ENCODE measurements around the gene SPAG17.

SPAG17 gene

DNA sequence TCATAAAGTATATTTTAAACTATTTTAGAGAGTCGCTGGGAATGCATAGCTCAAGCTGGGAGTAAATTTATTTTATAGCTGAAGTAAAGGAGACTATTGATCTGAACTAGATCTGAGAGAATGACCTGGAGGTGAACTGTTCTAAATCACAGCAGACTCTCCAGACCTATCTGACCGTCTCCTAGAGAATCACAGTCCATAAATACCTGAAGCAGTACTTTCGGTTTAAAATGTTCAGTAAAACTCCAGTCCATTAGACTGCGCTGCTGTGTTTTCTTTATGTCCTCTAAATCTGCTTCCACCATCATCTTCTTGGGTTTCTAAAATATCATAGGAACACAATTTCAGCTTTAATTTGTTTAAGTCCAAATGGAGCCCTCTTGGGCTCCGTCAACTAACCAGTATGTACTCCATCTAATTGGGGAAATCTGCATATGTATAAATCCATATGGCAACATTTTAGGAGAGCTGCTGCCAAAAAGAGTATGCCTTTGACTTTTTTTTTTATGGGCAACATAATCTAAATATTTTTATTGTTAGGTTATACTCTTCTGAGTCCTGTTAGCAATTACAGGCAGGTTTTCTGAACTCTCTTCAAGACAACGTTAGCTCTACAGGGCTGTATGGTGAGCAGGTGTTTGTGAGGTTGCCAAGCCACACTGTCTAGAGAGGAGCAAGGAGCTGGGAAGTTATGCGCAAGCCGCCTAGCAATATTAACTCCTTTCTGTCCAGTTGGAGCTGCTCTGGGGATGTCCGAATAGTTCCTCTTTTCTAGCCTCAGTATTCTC lies 111.2 kb downstream of the SPAG17 start:
- DNase-seq: peak; percentile 82

DNA sequence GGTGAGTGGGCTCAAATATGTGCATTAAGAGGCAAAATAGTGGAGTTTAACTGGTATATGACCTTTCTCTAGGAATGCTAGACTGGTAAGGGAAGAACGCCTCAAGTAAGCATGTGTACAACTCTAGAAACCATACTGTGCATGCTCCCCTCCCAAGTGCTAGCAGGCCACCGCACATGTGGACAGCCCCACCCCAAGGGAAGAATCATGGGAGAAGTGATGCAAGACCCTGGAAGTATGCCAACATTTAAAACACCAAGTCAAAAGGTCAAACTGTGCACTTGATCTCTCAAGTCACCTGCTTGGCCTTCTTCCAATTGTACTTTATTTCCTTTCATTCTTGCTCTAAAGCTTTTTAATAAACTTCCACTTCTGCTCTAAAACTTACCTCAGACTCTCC lies 135.0 kb downstream of the SPAG17 start:
- no peak for DNase-seq

DNA sequence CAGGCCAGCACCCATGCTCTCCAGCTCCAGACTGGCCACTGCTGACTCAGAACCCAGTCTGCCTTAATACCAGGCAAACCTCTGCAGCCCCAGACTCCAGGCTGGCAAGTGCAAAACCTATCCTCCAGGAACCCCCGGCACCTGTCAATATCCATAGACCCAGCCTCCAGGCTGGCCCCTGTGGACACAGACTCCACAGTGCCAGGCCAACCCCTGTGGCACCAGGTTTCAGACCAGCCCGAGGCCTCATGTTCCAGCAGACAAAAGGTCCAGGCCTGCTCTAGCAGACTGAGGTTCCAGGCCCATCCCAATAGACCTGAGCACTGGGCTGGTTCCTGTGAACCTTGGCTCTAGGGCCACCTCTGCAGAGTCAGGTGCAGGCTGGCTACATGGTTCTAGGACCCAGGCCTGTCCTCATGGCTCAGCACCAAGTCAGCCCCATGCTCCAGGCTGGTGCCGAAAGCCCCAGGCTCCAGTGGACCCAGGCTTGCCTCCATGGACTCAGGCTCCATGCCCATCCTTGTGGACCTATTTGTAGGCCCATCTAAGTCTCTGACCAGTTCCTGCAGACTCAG lies 137.3 kb downstream of the SPAG17 start:
- DNase-seq: no peak

DNA sequence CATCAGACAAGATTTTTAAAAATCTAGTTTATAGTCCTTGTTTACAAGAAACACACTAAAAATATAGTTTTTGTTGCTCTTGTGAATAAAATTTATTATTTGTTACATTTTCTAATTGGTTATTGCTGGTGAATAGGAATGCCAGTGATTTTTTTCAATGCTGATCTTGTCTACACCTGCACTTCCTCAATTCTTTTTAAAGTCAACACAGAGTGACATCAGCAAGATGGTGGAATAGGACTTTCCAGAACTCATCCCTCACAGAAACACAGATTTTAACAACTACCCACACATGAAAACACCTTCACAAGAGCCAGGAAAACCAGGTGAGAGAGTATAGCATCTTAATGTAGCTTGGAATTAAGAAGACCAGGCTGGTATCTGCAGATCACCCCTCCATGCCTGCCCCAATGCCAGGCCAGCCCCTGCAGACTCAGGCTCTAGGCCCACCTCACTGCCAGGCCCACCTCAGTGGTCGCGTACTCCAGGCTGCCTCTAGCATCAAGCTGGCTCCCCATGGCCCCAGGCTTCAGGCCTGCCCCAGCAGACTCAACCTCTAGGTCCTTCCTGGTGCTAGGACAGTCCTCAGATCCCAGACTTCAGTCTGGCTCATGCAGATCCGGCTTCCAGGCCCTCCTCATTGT lies 137.9 kb downstream of the SPAG17 start:
- DNase-seq: no peak

DNA sequence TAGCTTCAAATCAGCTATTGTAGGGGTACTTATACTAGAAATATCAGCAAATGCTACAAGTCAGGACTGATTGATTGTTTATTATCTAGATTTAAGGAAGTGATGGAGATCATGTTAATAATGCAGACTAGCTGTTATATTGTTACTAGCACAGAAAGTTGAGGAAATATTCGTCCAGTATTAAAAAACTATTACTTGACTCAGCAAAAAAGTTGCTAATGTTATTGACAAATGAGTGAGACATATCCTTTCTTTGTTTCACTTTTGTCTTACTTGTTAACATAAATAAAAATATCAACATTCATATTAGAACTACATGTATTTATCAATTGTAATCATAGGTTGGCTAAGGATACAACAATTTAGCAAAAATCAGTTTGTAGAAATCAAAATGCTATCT lies 141.4 kb downstream of the SPAG17 start:
- no peak for DNase-seq

DNA sequence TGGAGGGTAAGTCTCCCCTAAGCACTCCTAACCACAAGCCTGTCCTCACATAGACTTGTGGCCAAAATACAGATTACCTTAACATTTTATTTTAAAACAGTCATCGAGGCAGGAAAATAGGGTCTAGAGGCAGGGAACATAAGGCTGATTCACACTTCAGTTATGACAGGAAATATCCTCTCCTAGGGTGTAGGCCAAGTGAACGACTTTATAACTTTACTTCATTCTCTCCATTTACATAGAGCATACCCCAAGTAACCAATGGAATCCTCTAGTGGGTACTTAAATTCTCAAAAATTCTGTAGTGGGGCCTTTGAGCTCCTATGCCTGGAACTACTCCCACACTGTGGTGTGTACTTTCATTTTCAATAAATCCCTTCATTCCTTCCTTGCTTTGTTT lies 142.5 kb downstream of the SPAG17 start:
- peak; percentile 70 for DNase-seq

DNA sequence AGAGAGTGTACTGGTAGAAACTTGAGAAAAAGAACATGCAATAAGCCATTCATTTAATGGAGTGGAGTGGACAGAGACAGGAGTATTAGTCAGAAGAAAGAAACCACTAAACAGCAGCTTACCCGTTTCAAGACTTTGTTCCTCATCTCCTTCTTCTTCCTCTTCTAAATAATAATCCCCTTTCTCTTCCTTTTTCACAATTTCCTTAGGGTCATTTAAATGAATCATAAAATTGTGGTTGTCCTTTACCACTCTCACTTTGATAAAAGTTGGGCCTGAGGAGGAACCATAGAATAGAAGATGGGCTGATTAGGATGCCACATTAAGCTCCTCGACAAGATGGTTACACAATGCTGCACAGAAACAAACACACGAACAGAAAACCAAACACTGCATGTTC lies 145.9 kb downstream of the SPAG17 start:
- DNase-seq: no peak

DNA sequence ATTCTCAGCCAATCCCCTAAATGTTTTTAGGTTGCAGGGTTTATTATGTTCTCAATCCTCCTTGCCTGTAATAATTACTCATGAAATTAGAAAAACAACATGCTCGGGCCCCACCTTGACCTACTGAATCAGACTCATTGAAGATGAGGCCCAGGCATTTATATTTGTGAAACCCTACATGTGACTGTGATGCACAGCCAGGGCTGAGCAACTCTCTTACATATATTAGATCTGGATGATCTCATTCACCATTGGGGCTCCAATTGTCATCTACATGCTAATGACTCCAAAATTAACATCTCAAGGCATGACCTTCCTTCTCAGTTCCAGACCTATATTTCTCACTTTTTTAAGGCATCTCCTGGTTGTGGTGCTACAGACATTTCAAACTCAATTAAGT lies 152.1 kb downstream of the SPAG17 start:
- DNase-seq: no peak

DNA sequence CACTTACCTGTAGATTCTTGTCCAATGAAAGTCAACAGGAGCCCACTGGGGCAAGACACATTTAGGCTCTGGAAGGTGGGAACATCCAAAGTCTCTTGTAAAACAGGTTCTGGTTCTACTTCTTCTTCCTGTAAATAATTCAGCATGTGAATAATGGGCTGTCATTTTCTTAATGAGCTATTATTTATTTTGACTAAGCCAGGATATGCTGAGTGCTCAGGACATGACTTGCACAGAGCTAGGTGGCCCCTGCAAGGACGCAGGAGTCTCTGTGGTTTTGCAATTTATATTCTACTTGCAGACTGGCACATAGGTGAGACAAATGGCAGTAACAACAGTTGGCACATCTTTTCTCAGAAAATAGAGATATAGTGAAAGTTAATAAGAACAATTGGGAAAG lies 156.8 kb downstream of the SPAG17 start:
- no peak for DNase-seq

DNA sequence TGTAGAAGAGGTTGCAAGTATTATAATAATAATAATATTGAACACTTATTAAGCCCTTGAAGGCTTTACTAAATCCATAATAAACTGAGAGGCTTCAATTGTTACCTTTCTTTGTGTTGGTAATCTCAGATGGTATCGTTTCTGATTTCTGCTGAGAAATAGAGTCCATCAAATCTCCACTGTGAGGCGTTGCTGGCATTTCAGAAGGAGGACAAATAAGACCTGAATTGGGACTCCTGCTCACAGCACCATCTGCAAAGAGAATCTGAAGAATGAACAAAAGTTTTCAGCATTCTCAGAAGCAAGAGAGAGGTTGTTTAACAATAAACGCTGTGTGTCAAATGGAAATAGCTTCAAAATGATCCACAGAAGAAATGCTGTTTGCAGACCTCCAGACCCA lies 161.8 kb downstream of the SPAG17 start:
- DNase-seq: peak; percentile 15

DNA sequence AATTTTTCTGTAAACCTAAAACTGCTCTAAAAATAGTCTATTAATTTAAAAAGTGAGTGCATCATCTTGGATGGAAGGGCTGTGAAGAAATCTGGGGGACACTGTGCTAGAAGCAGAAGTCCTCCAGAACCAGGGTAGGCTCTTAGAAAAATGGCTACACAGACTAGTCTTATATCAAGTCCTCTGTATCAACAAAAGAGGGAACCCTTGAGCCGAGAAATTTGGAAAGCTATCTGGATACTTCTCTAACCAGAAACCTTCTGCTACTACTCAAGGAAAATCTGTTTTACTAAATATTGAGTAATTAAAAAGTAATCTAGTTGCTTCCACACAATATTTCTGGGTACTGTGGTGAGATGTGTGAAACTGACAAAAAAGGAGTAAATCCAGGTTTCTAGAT lies 163.4 kb downstream of the SPAG17 start:
- peak; percentile 33 for DNase-seq

DNA sequence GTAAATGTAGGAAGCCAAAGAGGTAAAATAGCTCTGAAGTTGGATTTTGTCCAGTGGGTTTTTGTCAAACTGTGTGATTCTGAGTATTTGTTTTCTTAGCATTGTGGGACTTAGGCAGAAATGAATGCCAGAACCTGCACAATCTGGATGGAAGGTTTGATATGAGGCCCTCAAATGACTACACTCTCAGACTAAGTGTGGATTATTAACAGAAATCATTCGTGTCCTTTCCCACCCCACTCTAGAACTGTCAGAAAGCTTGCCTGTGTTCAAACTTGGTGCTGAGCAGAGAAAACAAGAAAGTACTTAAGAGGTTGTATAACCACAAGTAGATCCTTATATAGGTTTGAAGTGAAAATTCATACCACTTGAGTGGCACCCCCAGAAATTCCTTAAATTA lies 167.0 kb downstream of the SPAG17 start:
- DNase-seq: no peak

DNA sequence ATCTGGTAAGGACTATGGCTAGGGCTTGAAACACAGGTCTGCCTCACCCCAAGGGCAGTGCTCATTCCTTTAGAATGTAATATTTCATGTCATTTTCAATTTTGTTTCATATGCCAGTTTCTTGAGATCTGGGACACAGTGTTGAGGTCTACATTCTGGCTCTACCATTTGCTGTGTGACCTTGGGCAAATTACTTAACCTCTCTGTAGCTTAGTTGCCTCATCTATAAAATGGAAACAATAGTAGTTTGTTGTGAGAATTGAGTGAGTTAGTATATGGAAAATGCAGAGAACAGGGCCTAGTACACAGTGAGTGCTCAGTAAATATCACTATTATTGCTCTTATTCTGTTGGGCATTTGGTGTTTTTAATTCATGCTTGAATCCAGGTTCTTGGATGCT lies 171.1 kb downstream of the SPAG17 start:
- DNase-seq: no peak

DNA sequence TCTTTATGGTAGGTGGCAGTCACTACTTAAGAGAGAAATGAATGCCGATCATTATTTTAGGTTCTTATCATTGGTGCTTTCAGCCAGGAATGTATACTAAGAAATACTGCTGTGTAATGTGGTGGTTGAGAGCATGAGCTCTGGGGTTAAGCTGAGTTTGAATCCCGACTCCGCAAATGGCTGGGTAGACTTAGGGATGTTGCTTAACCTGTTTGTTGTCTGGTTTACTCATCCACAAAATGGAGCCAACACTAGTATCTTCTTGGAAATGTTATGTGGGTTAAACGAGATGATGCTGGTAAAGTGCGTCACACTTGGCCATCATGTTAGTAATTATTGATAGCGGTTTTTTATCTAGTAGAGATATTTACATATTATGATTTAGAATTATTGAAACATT lies 171.7 kb downstream of the SPAG17 start:
- no peak for DNase-seq

DNA sequence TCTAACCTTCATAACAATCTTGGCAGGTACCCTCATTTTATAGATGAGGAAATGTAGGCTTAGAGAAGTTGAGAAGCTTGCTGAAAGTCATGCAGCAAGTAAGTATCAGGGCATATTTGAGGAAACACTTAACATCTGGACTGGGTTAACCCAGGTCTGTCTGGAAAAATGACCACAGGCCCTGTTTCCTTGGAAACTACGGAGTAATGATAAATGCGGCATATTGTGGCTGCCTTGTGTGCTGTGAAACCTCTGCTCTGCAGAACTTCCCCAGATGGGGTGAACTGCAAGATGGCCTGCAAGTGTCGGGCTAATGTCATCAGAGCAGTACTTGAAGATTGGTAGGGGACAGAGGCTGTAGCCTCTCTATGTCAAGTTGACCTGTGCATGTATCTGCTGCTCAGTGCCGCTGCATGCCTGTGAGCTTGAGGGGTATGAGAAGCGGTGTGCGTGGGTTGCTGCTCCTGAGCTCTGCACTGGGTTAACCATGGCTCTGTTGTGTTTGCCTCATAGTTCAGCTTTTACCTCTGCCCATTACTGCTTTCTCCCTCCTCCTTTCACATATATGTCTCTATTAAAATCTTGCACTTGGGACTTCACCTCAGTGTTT lies 172.4 kb downstream of the SPAG17 start:
- DNase-seq: no peak

DNA sequence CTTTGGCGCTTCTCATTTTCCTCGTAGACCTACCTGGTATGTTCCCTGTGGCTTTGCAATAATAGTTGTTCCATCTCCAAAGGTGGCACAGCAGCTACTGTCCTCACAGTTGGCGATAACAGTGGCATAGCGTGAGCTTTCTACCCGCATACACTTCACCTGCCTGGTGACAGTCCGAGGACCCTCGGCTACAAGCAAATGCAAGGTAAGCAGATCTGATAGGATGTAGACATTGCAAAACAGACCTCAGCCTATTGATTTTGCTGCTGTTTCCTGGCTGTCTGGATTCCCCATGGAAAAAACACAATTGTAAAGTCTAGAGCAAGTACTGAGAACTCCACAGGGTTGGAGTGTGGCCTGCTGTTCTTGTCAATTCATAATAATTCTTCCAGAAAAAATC lies 177.0 kb downstream of the SPAG17 start:
- no peak for DNase-seq

DNA sequence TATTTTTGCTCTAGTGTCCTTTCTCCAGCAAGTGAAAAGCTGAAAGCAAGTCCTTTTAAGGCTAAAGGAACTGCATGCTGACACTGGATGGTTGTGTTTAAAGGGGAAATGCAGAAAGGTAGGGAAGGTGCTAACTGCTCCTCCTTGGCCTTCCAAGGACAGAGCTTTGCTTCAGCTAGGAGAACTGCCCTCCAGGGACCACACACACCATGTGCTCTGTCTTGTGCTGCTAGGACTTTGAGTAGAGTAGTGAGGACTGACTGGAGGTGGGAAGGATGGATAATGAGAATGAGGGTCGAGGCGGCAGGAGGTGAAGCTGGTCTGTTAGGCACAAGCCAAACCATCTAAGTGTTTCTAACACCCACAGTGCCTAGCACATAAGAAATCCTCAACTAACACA lies 177.6 kb downstream of the SPAG17 start:
- no peak for DNase-seq

DNA sequence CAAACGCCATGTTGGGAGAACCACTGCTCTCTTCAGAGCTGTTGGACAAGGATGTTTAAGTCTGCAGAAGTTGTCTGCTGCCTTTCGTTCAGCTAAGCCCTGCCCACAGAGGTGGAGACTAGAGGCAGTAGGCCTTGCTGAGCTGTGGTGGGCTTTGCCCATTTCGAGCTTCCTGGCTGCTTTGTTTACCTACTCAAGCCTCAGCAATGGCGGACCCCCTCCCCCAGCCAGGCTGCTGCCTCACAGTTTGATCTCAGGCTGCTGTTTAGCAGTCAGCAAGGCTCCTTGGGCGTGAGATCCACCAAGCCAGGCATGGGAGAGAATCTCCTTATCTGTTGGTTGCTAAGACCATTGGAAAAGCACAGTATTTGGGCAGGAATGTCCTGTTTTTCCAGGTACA lies 180.7 kb downstream of the SPAG17 start:
- no peak for DNase-seq

DNA sequence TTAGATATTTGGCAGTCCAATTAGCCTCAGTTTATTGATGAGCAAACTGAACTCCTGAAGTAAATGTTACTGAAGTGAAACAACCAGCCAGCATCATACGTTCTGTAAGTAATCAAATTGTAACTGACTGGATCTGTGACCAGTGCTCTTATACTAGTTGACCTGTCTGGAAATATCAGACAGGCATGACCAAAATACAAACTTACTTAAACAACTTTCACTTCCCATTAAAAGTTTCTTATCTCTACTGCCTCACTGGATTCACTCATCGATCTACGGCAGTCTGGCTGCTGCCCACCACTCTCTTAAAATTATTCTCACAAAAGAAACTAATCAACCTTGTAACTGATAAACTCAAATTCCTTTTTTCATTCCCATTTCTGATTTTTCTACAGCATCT lies 199.1 kb downstream of the SPAG17 start:
- no peak for DNase-seq

DNA sequence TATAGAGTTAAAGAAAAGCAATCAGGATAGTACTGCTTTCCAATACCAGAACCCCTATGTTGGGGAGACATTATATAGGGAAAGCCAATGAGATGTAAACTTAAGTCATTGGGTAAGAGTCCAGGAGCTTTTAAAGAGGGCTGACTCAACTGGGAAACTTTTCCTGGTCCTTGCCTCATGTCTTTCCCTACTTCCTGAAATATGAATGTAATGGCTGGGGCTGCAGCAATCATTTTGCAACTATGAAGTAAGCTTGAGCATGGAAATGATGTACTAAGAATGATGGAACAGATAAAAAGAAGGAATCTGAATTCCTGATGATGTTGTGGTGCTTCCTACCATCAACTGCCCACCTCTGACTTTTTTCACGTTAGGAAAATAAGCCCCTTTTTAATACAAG lies 199.8 kb downstream of the SPAG17 start:
- DNase-seq: no peak

DNA sequence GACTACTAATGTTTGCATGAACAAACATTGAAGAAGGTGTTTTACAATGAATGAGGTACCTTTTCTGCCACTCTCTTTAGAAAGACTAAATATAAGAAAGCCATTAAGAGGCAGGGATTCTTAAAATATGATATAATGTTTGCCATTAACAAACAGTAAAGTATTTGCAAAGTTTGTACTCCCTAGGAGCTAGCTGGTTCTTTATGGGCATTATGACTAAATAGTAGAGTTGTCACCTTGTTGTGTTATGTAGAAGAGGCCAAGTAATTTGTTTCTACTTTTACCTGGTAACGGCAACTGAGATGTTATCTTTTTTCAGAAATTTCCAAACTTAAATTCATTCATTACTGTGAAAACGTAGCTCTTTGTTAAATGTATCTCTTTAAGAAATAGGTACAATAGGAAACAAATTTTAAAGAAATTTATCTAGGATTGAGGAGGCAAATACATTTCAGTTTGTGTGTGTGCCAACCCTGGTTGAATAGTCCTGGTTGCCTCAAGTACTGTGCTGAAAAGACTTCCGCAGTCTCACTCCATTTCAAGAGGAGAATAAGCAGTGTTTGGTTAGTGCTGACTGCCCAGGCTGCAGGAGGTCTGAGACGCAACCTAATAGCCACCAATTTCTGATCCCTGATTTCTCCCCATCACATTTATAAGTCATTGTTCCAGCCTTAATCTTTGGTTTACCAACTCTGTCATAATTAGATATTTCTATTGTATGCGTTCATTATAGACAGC lies 203.4 kb downstream of the SPAG17 start:
- no peak for DNase-seq

DNA sequence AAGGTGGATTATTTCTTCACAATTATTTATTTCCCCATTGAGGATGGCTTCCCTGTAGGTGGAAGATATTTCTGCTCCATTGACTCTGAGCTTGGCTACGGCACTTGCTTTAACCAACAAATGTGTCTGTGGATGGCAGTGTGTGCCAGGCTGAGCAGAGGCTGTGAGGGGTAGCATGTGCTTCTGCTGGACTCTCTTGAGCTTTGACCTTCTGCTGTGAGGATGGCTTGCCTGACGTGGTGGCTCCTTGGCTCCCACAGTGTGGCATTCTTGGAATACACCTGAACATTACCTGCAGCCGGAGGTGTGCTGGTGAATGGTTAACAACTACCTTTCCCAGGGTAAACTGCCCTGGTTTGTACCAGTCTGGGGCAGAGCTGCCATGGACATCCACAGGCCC lies 208.6 kb downstream of the SPAG17 start:
- DNase-seq: no peak

DNA sequence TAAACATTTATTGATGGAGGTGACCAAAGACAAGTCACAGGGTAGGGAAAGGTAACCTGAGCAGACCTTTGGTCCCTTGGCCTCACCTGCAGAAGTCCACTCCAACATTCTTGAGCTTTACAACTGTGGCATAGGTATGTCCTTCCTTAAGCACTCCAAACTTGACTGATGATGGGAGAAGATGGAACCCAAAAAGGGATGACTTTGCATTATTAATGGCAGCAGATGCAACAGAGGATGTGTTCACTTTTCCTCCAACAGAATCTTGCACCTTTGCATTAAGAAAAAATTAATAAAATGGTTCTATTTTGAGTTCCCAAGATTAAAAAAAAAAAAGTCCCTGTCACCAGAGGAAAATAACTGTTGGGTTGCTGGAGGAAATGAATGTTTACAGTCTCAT lies 213.3 kb downstream of the SPAG17 start:
- no peak for DNase-seq

Measured in fibroblast of skin of abdomen (primary cell).